Osteoblast (primary cell): ENCODE data around the gene TLNRD1. TPM values are rescaled to one million over a fixed set of nuclear protein-coding genes. Genes with fewer than 3 reads are reported as not detected.

Source experiments
- DNase-seq: peaks from one replicate; pipeline ENCODE4 v3.0.0; 2011; ENCODE audit warnings: low spot score, mixed read lengths; ENCODE audit not compliant: insufficient read length; ENCODE audit errors: missing footprints
- H2AFZ ChIP-seq: 2 replicates; pipeline ENCODE4 v1.6.0; 2011; ENCODE audit warnings: mild to moderate bottlenecking, low read length
- H3K27ac ChIP-seq: 2 replicates; pipeline ENCODE4 v1.5.1; 2011; ENCODE audit warnings: mild to moderate bottlenecking, low read depth, low read length, moderate library complexity
- H3K27me3 ChIP-seq: 2 replicates; pipeline ENCODE4 v1.6.0; 2012; ENCODE audit warnings: mild to moderate bottlenecking, control low read depth, inconsistent platforms, low read length, moderate library complexity; ENCODE audit not compliant: insufficient read depth
- H3K36me3 ChIP-seq: 2 replicates; pipeline ENCODE4 v1.5.1; 2011; ENCODE audit warnings: mild to moderate bottlenecking, low read length, control low read depth, moderate library complexity; ENCODE audit not compliant: insufficient read depth
- H3K4me1 ChIP-seq: 2 replicates; pipeline ENCODE4 v1.5.1; 2011; ENCODE audit warnings: mild to moderate bottlenecking, low read length, control low read depth, moderate library complexity; ENCODE audit not compliant: insufficient read depth
- H3K4me2 ChIP-seq: 2 replicates; pipeline ENCODE4 v1.6.0; 2011; ENCODE audit warnings: mild to moderate bottlenecking, low read length; ENCODE audit not compliant: insufficient read depth
- H3K4me3 ChIP-seq: fragments of 200-600 bp; sonication (generic); 3 replicates; pipeline ENCODE4 v1.5.1; 2012; ENCODE audit warnings: mild to moderate bottlenecking, low read length, inconsistent platforms; ENCODE audit not compliant: insufficient read depth
- H3K79me2 ChIP-seq: 2 replicates; pipeline ENCODE4 v1.6.0; 2012; ENCODE audit warnings: mild to moderate bottlenecking, low read length, control low read depth, inconsistent platforms; ENCODE audit not compliant: insufficient read depth
- H3K9me3 ChIP-seq: 2 replicates; pipeline ENCODE4 v1.5.1; 2011; ENCODE audit warnings: low read depth, low read length, control low read depth
- H4K20me1 ChIP-seq: 2 replicates; pipeline ENCODE4 v1.6.0; 2012; ENCODE audit warnings: mild to moderate bottlenecking, low read length, control low read depth; ENCODE audit not compliant: insufficient read depth
- CTCF ChIP-seq: IDR thresholded peaks from 2 replicates; pipeline ENCODE4 v1.5.1; 2011; ENCODE audit warnings: mild to moderate bottlenecking, low read depth, low read length, moderate library complexity; ENCODE audit errors: extremely low read depth
- total RNA-seq: library from RNA; depleted of rRNA; stranded (reverse); fragments of >200 nt; gene quantifications from 2 replicates; pipeline ENCODE4 v1.2.3, GENCODE V29; 2012

TLNRD1 gene
- total RNA-seq, 1 donor: 7.6 TPM

GRCh38 chr15:81014446-81015093 lies 13.8 kb downstream of the TLNRD1 start:
- Histone ChIP-seq H3K4me3 (no peak overlapping the region), H3K27me3 (no peaks in the 10 kb centered on the region), H3K4me2 (no peak overlapping the region), H2AFZ (no peak overlapping the region), H3K9me3 (no peaks in the 10 kb centered on the region), H3K27ac (no peak overlapping the region), H3K36me3 (no peaks in the 10 kb centered on the region), H3K4me1 (no peaks in the 10 kb centered on the region), H4K20me1 (no peaks in the 10 kb centered on the region), H3K79me2 (peaks cover 2% of the 10 kb centered on the region)
- no peak for TF ChIP-seq CTCF
- DNase-seq: no peak

- Histone ChIP-seq H3K4me1 (no peaks in the 10 kb centered on the region), H3K4me3 (no peak overlapping the region), H2AFZ (no peak overlapping the region), H3K27me3 (no peaks in the 10 kb centered on the region), H3K4me2 (no peak overlapping the region), H3K27ac (no peak overlapping the region), H3K79me2 (no peaks in the 10 kb centered on the region), H4K20me1 (no peaks in the 10 kb centered on the region), H3K9me3 (no peaks in the 10 kb centered on the region), H3K36me3 (no peaks in the 10 kb centered on the region)
- no peak for TF ChIP-seq CTCF
- no peak for DNase-seq
These were observed 15.1 kb downstream of the TLNRD1 start for GRCh38 chr15:81015621-81016488.

- Histone ChIP-seq H4K20me1 (no peaks in the 10 kb centered on the region), H2AFZ (no peak overlapping the region), H3K36me3 (no peaks in the 10 kb centered on the region), H3K27ac (no peak overlapping the region), H3K4me1 (no peaks in the 10 kb centered on the region), H3K79me2 (no peaks in the 10 kb centered on the region), H3K4me2 (no peak overlapping the region), H3K4me3 (no peak overlapping the region), H3K9me3 (no peaks in the 10 kb centered on the region), H3K27me3 (no peaks in the 10 kb centered on the region)
- no peak for TF ChIP-seq CTCF
- no peak for DNase-seq
These were observed 15.9 kb downstream of the TLNRD1 start for GRCh38 chr15:81016489-81017068.

- Histone ChIP-seq H3K4me2 (no peak overlapping the region), H3K27ac (no peak overlapping the region), H3K79me2 (no peaks in the 10 kb centered on the region), H3K4me3 (no peak overlapping the region), H3K27me3 (no peaks in the 10 kb centered on the region), H3K36me3 (no peaks in the 10 kb centered on the region), H2AFZ (no peak overlapping the region), H3K9me3 (no peaks in the 10 kb centered on the region), H3K4me1 (peaks cover 3% of the 10 kb centered on the region), H4K20me1 (no peaks in the 10 kb centered on the region)
- TF ChIP-seq CTCF: no peak
- no peak for DNase-seq
These were observed 17.5 kb downstream of the TLNRD1 start for GRCh38 chr15:81018197-81018596.
